Superior temporal gyrus (tissue), 1 donor: ENCODE data around the gene HHAT.

Experiments
- DNase-seq: peaks from one replicate; pipeline ENCODE4 v3.0.0-alpha.2; 2016; ENCODE audit errors: extremely low spot score

The HHAT gene

DNA sequence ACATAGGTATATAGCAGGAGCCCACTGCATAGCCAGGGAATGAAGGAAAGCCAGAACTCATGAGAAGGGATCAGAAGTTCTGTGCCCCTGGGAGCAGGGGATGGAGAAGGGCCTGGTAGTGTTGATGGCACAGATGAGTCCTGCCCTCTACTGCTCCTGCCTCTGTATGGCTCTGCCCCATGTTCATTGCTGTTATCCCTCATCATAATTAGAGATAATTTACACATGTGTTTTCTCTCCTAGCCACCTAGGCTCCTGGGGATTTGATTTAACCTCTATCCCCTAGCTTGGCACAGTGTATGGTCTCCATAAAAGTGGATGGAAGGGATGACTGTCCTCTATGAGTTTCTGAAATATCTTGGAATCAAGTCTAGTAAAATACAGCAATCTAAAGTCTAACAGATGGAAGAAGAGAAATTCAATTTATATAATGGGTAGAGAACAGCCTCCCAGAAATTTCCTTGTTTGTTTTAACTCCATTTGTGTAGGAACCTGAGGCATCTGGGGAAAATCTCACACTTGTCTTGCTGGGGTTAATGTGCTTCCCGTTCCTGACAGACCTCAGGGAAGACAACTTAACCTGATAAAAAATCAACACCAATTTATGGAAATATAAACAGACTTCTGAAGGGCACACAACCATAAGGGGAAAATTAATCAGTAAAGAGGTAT, 393.8 kb downstream of the HHAT start:
- no peak for DNase-seq

- DNase-seq: no peak
These were observed 394.9 kb downstream of the HHAT start for GRCh38 chr1:210723646-210724045.

DNA sequence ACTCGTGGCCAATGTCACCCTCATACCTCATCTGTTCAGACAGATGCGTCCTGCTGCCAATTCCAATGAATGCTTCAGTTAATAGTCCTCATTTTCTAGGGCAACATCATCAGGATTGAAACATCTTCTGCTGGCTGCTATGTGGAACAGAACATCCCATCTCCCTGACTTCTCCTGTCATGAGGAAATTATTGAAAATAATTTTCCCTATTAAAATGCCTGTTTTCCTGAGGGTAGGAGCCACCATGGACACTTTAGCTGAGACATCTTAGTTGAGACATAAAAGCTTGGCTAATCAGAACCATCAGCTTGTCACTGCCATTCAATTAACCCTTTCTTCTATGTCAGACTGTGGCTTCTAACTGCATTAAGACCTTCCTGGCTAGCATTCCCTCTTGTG, 396.1 kb downstream of the HHAT start:
- DNase-seq: no peak
